AG09309 (cell line): ENCODE measurements around the gene RTP5.

Source experiments
- DNase-seq: peaks from one replicate; pipeline ENCODE4 v3.0.0-alpha.2; 2010; ENCODE audit warnings: low read depth
- H3K4me3 ChIP-seq: 2 replicates; pipeline ENCODE4 v1.5.1; 2011; ENCODE audit warnings: mild to moderate bottlenecking, low read depth, low read length, moderate library complexity; ENCODE audit not compliant: control insufficient read depth
- TF ChIP-seq, protein P1 (sequence below): IDR thresholded peaks from 2 replicates; pipeline ENCODE4 v1.5.1; 2011; ENCODE audit warnings: mild to moderate bottlenecking, low read depth, low read length, inconsistent platforms; ENCODE audit not compliant: insufficient read depth, control insufficient read depth; ENCODE audit errors: missing control alignments

RTP5 gene

DNA sequence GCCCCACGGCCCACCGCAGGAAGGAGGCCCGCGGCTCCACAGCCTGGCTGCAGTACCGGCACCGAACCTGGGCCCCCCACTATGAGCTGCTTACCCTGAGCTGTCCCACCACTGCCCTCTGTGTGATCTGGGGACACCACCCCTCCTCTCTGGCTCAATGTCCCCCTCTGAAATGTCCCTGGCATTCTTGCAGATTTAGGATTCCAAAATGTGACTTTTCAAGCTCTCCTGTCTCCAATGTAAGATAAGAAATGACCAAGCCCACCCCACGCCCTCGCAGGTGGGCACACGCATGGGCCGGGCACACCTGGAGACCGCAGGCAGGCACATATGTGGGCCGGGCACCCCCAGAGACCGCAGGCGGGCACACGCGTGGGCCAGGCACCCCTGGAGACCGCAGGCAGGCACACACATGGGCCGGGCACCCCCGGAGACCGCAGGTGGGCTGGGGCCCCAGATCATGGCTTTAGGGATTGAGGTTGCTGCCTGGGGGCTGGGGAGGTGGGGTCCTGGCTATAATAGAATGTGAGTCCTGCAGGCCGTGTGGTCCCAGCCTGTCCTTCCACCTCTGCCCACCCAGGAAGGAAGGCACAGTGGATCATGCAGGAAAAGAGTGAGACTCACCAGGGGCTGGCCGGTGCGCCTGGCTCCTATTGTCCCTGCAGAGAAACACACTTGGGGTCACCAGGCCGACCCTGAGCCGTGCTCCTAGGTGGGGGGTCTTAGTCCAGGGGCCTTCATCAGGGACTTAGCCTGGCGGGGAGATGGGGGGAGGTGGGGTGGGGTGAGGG is 18.0 kb upstream of the RTP5 start:
- H3K4me3 ChIP-seq: no peak overlapping the region
- DNase-seq: no peak
- TF ChIP-seq, protein P1, sequence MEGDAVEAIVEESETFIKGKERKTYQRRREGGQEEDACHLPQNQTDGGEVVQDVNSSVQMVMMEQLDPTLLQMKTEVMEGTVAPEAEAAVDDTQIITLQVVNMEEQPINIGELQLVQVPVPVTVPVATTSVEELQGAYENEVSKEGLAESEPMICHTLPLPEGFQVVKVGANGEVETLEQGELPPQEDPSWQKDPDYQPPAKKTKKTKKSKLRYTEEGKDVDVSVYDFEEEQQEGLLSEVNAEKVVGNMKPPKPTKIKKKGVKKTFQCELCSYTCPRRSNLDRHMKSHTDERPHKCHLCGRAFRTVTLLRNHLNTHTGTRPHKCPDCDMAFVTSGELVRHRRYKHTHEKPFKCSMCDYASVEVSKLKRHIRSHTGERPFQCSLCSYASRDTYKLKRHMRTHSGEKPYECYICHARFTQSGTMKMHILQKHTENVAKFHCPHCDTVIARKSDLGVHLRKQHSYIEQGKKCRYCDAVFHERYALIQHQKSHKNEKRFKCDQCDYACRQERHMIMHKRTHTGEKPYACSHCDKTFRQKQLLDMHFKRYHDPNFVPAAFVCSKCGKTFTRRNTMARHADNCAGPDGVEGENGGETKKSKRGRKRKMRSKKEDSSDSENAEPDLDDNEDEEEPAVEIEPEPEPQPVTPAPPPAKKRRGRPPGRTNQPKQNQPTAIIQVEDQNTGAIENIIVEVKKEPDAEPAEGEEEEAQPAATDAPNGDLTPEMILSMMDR: no peak

DNA sequence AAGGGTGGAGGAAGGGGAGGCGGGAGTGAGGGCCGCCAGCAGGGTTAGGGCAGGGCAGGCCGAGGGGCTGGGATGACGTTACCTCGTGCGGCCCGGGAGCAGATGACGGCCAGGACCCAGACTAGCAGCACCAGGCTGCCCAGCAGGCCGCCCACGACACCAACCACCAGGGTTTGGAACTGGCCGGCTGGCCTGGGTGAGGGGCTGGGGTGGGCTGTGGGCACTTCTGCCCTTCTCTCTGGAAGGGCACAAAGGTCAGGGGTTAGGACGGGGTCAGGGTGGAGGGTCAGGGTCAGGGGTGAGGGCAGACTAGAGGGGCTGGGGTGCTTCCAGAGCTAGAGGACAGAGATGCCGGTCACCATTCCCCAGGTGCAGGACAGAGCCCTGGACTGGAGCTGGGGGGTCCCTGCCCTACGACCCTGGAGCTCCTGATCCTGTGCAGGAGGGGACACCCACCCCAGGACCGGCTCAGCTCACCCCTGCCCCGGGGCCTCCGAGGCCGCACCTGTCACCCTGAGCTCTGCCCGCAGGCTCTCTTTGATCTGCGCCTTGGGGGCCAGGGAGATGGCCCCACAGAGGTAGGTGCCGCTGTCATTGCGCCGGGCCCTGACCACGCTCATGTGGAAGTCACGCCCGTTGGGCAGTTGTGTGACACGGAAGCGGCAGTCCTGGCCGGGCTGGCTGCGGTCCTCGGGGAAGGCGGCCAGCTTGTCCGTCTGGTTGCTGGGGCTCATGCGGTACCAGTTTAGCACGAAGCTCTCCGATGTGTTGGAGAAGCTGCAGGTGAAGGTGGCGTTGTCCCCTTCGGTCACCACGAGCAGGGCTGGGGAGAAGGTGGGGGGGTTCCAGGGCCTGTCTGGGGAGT is 17.2 kb upstream of the RTP5 start:
- TF ChIP-seq, protein P1: no peak
- no peak for DNase-seq
- H3K4me3 ChIP-seq: no peak overlapping the region

DNA sequence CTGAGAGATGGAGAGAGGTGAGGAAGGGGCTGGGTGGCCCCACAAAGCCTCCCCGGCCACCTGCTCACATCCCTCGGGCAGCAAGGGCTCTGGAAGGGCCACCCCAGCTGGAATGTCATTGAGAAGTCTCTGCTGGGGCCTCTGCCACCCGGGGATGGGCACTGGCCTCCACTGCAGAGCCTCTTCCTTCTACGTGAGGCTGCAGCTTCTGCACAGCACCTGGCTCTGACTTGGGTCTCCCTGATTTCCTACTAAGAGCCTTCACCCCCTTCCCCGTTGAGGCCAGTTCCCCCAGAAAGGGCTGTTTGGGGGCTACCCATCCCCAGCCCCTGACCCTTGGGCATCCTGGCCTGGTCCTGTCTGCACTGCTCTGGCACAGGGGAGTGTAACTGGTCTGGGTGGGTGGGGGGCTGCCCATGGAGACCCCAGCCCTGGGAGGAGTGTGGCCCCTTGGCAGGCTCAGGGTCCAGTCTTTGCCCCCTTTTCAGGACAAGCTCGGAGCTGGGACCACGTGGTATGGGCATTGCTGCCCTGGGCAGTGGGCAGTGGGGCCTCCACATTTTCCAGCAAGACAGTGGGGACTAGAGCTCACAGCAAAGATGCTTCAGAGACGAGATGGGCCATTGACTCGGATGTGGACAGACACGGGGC is 16.4 kb upstream of the RTP5 start:
- no peak for DNase-seq
- H3K4me3 ChIP-seq: no peak overlapping the region
- TF ChIP-seq, protein P1: no peak

DNA sequence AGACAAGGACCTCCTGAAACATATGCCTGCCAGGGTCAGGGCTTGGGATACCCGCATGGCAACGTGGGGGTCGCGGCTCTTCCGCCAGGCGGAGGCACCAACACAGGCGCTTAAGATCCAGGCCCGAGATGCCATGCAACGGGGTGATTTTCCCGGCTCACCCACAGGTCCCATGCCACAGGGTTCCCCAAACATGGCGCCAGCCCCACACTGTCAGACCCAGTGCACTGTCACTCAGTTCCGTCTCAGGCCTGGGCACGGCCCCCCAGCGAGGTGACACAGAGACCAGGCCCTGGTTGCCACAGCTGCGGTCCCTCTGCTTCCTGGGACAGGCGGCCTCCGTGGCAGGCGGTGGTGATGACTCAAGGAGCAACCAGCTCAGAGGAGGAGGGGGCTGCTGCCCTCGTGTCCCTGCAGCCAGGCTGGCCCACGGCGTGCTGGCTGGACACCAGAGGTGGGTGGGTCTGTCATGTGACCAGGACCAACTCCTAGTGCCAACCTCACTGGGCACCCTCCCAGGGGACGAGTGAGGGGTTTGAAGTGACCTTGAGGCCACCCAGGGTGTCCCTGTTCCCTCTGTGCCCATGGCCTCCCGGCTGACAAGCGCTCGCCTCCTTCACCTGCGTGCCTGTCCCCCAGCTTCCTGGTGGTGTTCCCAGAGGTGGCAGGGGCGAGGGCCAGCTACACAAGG is 15.7 kb upstream of the RTP5 start:
- TF ChIP-seq, protein P1: no peak
- H3K4me3 ChIP-seq: no peak overlapping the region
- DNase-seq: no peak

DNA sequence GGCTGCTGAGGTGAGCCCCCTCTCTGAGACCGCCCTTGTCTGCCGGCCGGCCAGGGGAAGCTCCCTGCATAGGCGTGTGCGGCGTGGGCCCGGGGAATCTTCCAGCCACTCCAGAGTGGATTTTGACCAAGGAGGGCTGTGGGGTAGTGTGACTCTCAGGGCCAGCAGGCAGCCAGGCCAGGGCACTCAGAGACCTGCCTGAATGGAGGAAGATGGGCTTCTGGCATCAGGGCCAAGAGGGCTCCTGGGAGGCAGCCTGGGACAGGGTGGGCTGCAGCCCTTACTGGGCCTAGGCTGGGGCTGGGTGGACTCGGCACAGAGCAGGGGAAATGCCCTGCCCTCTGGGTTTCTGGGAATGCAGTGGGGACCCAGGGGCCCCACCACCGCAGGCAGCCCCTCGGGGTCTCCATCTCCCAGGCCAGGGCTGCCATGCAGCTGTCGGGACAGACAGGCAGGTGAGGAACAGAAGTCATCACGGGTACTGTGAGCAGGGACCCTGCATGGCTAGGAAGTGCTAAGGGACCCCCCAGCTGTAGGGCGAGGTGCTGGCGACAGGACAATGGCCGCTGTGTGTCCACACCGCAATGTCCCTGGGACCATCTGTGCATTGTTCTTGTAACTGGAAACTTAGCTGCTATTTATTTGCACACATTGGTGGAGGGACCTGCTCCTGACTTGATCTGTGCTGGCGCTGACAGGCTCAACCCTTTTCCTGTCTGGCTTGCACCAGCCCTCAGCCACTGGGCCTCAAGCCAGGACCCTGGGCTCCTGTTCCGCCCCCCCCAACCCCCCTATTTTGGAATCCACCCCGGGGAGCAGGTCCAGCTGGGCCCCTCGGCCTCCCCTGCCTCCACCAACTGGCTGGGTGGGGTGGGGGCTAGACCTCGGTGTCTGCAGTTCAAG is 14.9 kb upstream of the RTP5 start:
- no peak overlapping the region for H3K4me3 ChIP-seq
- no peak for DNase-seq
- TF ChIP-seq, protein P1: no peak
